Aorta (tissue), 5 donors: ENCODE measurements around the gene NR2C2. TPM values are rescaled to one million over a fixed set of nuclear protein-coding genes. Genes with fewer than 3 reads are reported as not detected.

Source experiments
- ATAC-seq: fragments of 200-7000 bp; cut with Tn5 transposase; one replicate; pipeline ENCODE4 v1.9.1; 2022; ENCODE audit warnings: moderate library complexity; ENCODE audit not compliant: low FRiP score
- DNase-seq, 2 donors: peaks; one replicate each; pipeline ENCODE4 v3.0.0-alpha.2; 2020
- H3K27ac ChIP-seq, 2 donors: one replicate each; pipeline ENCODE4 v1.5.1; 2013; ENCODE audit warnings: low read length in 2 of 2, mild to moderate bottlenecking in 2 of 2, moderate library complexity in 2 of 2, control low read depth in 1 of 2, inconsistent platforms in 1 of 2, low read depth in 1 of 2
- H3K27me3 ChIP-seq, 2 donors: one replicate each; pipeline ENCODE4 v1.6.1; 2013; ENCODE audit warnings: control low read depth in 1 of 2, low read length in 1 of 2, mild to moderate bottlenecking in 1 of 2, moderate library complexity in 1 of 2; ENCODE audit not compliant: insufficient read depth in 2 of 2, control insufficient read depth in 1 of 2
- H3K36me3 ChIP-seq, 2 donors: one replicate each; pipeline ENCODE4 v1.6.1; 2013; ENCODE audit warnings: control low read depth in 1 of 2, low read length in 1 of 2, mild to moderate bottlenecking in 1 of 2; ENCODE audit not compliant: insufficient read depth in 2 of 2, control insufficient read depth in 1 of 2
- H3K4me1 ChIP-seq, 2 donors: one replicate each; pipeline ENCODE4 v1.6.1; 2013; ENCODE audit warnings: low read length in 2 of 2, control low read depth in 1 of 2, mild to moderate bottlenecking in 1 of 2, moderate library complexity in 1 of 2; ENCODE audit not compliant: insufficient read depth in 2 of 2, control insufficient read depth in 1 of 2
- H3K4me3 ChIP-seq, 2 donors: one replicate each; pipeline ENCODE4 v1.5.1; 2013; ENCODE audit warnings: low read length in 2 of 2, control low read depth in 1 of 2, mild to moderate bottlenecking in 1 of 2
- H3K9me3 ChIP-seq: one replicate; pipeline ENCODE4 v1.6.1; 2013; ENCODE audit warnings: mild to moderate bottlenecking, low read length; ENCODE audit not compliant: control insufficient read depth
- WGBS, 2 donors: extraction: QIAGEN DNeasy Blood & Tissue Kit; methylation state at CpG; one replicate each; pipeline ENCODE4 v1.1.7; 2013; 5-methylcytosine and 5-hydroxymethylcytosine counted together
- intact Hi-C, 2 donors: fragments of 100-400 bp; cut with DNase I; formaldehyde crosslinking; loops; one replicate each; pipeline versions ENCODE4 v1.14.2 to v1.15.0; 2022
- polyA plus RNA-seq, 2 donors: library from polyadenylated mRNA; stranded (reverse); fragments of 200-250 nt; gene quantifications; one replicate each; pipeline ENCODE4 v1.2.3, GENCODE V29; 2013
- total RNA-seq, 2 donors: library from RNA; stranded (reverse); fragmentation: NEBNext Ultra II Directional; extraction: Animal tissue kit (Norgen Biotek cat#: 25700); gene quantifications; one replicate each; pipeline ENCODE4 v1.2.1, GENCODE V29; 2021
- donor health status: healthy with polysubstance abuse.
- donor health status: Bipolar disorder and iron deficiency.
- donor health status: DM: no; HTN: no; CAD: no.
- donor health status: DM: no; HTN: no; CAD: no.
- donor health status: DM: yes; HTN: yes; CAD: no.

The NR2C2 gene
- total and polyA plus RNA-seq, 4 donors, result 4.3 to 55.7 (median 32.4) TPM

DNA sequence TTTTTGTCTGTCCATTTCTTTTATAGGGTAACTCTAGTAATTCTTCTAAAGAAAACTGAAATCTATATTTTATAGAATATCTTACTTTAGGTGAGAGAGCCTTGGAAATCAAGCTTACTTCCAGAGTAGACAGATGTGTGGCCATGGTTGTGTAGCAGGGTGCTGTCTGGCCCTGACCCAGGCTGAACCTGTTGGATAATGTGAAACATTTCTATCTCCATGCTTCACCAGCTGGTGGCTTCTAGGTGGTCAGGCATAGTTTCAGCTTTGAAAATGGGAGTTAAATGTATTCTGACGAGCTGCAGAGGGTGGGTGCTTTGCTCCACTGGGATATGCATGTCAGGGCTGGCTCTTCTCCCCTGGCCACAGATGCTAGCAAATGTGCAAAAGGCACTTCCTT lies 20.8 kb upstream of the NR2C2 start:
- intact Hi-C loops, result no loop called here
- no peaks in the 10 kb centered on the region for H3K9me3 ChIP-seq
- H3K27me3 ChIP-seq, result no peaks in the 10 kb centered on the region
- ATAC-seq (no peak), DNase-seq (no peak)
- H3K27ac ChIP-seq, result no peak overlapping the region
- no peaks in the 10 kb centered on the region for H3K4me1 ChIP-seq
- WGBS, 2 donors, result 76 to 92% methylated on average over 1 of the region's 1 CpG
- no peaks in the 10 kb centered on the region for H3K36me3 ChIP-seq
- no peak overlapping the region for H3K4me3 ChIP-seq

DNA sequence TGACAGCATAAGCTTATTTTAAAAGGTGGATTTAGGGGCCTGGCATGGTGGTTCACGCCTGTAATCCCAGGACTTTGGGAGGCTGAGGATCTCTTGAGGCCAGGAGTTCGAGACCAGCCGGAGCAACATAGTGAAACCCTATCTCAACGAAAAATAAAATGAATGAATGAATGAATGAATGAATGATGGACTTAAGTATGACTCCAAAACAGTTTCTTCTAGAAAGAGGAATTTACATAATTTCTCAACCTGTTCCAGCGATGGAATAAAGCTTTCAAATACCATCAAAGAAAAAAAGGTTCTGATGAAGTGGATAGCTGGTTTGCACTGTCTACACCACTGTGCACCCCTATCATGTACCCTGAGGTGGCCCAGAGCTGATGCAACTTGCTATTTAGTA lies 20.1 kb upstream of the NR2C2 start:
- Histone ChIP-seq H3K27ac (no peak overlapping the region), H3K27me3 (no peaks in the 10 kb centered on the region), H3K9me3 (no peaks in the 10 kb centered on the region), H3K4me1 (no peaks in the 10 kb centered on the region), H3K36me3 (no peaks in the 10 kb centered on the region), H3K4me3 (no peak overlapping the region)
- ATAC-seq (no peak), DNase-seq (no peak)
- WGBS, 2 donors, result 95% methylated on average over 5 of the region's 5 CpGs
- intact Hi-C loops, result no loop called here

DNA sequence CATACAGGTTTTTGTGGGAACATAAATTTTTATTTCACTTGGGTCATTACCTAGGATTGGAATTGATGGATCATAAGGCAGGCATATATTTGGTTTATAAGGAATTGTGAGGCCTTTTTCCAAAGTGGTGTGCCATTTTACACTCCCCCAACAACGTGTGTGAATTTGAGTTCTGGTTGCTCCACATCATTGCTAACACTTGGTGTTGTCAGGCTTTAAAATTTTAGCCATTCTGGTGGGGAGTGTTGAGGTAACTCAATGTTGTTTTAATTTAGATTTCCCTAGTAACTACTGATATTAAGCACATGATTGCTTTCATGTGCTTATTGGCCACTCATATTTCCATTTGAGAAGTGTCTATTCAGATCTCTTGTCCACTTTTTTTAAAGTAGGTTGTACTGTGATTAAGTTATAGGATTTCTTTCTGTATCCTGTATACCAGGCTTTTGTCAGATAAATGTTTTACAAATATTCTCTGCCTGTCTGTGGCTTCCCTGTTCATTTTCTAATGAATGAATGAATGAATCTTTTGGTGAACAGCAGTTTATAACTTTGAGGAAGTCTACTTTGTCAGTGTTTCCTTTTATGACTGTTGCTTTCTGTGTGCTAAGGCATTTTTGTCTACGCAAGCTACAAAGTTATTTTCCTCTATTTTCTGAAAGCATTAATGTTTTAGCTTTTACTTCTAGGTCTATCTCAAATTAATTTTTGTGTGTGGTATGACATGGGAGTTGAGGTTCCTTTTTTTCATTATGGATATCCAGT lies 17.9 kb upstream of the NR2C2 start:
- H3K27ac ChIP-seq, result no peak overlapping the region
- no peak for DNase-seq
- no peaks in the 10 kb centered on the region for H3K36me3 ChIP-seq
- H3K9me3 ChIP-seq, result no peaks in the 10 kb centered on the region
- no peaks in the 10 kb centered on the region for H3K27me3 ChIP-seq
- ATAC-seq, result no peak
- H3K4me1 ChIP-seq, result no peaks in the 10 kb centered on the region
- intact Hi-C loops, result no loop called here
- 68 to 79% methylated on average over 2 of the region's 2 CpGs for WGBS, 2 donors
- H3K4me3 ChIP-seq, result no peak overlapping the region

DNA sequence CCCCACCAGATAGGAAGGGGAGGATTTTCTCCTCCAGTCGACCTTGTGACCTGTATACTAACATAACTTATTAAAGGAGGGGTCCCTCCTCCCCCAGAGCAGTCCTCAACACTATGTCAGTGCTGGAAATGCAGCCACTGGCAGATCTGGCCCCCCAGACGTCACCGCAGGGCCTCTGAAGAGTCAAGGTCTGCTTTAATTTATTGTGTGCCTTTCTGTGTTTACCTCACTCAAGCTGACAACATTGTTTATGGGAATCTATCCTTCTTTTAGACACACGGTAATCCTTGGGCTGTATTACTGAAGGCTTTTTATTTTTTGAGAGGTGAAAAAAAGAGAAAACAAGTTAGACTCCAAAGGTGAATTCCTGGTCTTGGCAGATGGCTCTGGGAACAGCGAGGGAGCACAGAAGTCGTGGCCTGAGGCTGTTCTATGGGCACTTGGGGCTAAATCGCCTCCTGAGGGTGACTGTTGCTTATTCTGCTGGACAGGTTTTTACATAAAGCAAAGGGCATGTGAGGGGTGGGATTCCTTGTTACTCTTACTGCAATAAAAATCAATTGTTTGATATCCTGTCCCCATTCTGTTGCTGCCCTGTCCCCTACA lies 13.5 kb upstream of the NR2C2 start:
- Histone ChIP-seq H3K4me3 (no peak overlapping the region), H3K4me1 (no peaks in the 10 kb centered on the region), H3K9me3 (no peaks in the 10 kb centered on the region), H3K36me3 (no peaks in the 10 kb centered on the region), H3K27ac (no peak overlapping the region), H3K27me3 (no peaks in the 10 kb centered on the region)
- DNase-seq, result no peak
- 76 to 77% methylated on average over 7 of the region's 7 CpGs for WGBS, 2 donors
- ATAC-seq, result no peak
- intact Hi-C loops, result no loop called here

DNA sequence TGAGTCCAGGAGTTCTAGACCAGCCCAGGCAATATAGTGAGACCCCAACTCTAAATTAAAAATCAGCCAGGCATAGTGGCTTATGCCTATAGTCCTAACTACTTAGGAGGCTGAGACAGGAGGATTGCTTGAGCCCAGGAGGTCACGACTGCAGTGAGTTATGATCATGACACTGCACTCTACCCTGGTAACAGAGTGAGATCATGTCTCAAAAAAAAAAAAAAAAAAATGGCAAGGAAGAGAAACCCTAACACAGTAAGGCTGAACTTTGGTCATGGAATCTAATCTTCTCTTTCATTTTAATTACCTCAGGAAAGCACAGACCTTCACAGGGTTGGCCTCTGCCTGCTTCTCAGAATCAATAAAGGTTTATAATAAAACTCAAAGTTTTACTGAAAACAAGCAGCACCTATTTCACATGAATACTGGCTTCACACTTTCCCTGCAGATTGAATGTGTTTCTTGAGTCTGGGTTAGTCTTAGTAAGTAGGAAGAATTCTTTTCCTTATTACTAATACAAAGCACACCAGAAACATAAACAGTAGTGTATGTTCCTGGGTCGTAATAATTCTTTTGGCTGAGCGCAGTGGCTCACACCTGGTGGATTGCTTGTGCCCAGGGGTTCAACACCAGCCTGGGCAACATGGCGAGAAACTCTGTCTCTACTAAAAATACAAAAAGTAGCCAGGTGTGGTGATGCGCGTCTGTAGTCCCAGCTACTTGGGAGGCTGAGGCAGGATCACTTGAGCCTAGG lies 11.6 kb upstream of the NR2C2 start:
- H3K9me3 ChIP-seq, result no peaks in the 10 kb centered on the region
- H3K27ac ChIP-seq, result no peak overlapping the region
- ATAC-seq (no peak), DNase-seq (no peak)
- no peak overlapping the region for H3K4me3 ChIP-seq
- no peaks in the 10 kb centered on the region for H3K36me3 ChIP-seq
- intact Hi-C loops, result no loop called here
- 89 to 93% methylated on average over 6 of the region's 6 CpGs for WGBS, 2 donors
- no peaks in the 10 kb centered on the region for H3K27me3 ChIP-seq
- no peaks in the 10 kb centered on the region for H3K4me1 ChIP-seq

DNA sequence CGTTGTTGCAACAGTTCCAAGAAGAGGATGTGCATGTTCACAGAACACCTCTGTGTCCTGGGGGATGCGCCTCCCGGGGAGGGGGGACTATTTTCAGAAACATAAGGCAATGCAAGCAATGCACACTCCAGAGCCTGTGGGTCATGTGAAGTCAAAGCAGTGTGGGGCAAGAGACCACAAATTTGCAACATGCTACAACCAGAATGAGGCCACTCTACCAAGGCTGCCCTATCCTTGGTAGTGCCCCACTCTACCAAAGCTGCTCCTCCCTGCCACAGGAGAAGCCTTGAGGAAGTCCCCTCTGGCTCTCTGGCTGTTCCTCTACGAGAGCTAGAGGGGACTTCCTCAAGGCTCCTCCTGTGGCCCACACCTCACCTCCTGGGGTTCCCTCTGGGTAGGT lies 8.4 kb upstream of the NR2C2 start:
- Histone ChIP-seq H3K27ac (no peak overlapping the region), H3K27me3 (no peaks in the 10 kb centered on the region), H3K9me3 (no peaks in the 10 kb centered on the region), H3K36me3 (no peaks in the 10 kb centered on the region), H3K4me3 (no peak overlapping the region), H3K4me1 (no peaks in the 10 kb centered on the region)
- DNase-seq, result no peak
- WGBS, 2 donors, result 85 to 89% methylated on average over 4 of the region's 4 CpGs
- ATAC-seq, result no peak
- intact Hi-C loops, result no loop called here

DNA sequence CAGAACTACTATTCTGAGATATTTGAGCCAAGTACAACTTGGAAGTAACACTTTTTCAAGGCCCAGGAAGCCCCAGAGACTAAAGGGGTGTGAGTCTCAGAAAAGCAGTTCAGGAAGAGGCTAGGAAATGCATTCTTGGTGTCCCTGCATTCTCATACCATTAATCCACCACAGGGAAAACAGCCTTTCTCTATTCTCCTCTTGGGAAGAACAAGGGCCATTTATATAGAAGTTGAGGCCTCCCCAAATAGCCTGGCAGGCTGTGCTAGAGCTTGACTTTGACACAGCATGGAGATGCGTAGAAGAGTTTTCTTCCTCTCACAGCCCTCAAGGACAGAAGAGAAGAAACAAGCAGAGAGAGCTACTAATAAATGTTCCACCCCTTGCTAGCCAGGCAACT lies 5.5 kb upstream of the NR2C2 start:
- Histone ChIP-seq H3K9me3 (no peaks in the 10 kb centered on the region), H3K27ac (no peak overlapping the region), H3K4me3 (no peak overlapping the region), H3K4me1 (no peaks in the 10 kb centered on the region), H3K36me3 (no peaks in the 10 kb centered on the region), H3K27me3 (no peaks in the 10 kb centered on the region)
- 92 to 100% methylated on average over 1 of the region's 1 CpG for WGBS, 2 donors
- intact Hi-C loops, result loop anchor here in 1 of 2 donors (10.0 kb wide), 1 partner anchor 263 kb away; the partner anchor contains the start of gene CAPN7
- ATAC-seq (no peak), DNase-seq (no peak)

DNA sequence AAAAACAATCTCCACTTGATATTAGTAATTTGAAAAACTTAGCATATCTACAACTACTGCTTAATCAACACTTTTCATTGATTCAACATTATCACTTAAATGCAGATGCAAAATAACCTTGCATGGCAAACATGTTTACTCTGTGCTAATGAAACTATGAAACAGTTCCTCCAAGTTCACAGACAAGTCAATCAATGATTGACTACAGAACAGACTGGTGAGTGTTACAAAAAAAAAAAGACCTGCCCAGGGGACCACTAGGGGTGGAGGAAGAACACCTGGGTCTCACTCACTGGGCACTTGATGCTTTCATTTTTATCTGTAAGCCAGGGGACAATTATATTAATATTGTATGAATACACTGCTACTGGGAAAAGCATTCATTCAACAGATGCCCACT lies 4.3 kb upstream of the NR2C2 start:
- Histone ChIP-seq H3K4me1 (no peaks in the 10 kb centered on the region), H3K9me3 (no peaks in the 10 kb centered on the region), H3K4me3 (no peak overlapping the region), H3K36me3 (no peaks in the 10 kb centered on the region), H3K27ac (no peak overlapping the region), H3K27me3 (no peaks in the 10 kb centered on the region)
- intact Hi-C loops, result loop anchor here in 1 of 2 donors (10.0 kb wide), 1 partner anchor 262 kb away; the partner anchor contains the start of gene CAPN7
- DNase-seq (no peak), ATAC-seq (no peak)
